Trophoblast cell (in vitro differentiated cells and primary cell): Measurements from ENCODE around the gene IKZF3.

Experiments used
- DNase-seq, 2 donors: peaks; one replicate each; pipeline ENCODE4 v3.0.0-alpha.2; 2016
- H2AFZ ChIP-seq: 2 replicates; pipeline ENCODE4 v1.6.1; 2013; ENCODE audit warnings: low read length, moderate library complexity, mild to moderate bottlenecking; ENCODE audit not compliant: insufficient read depth, poor library complexity
- H2AK5ac ChIP-seq: 2 replicates; pipeline ENCODE4 v1.6.1; 2013; ENCODE audit warnings: mild to moderate bottlenecking, low read length
- H2BK120ac ChIP-seq: 2 replicates; pipeline ENCODE4 v1.6.1; 2013; ENCODE audit warnings: low read length, mild to moderate bottlenecking, moderate library complexity; ENCODE audit not compliant: insufficient read depth, poor library complexity
- H2BK12ac ChIP-seq: 2 replicates; pipeline ENCODE4 v1.6.1; 2013; ENCODE audit warnings: mild to moderate bottlenecking, low read length, moderate library complexity
- H2BK5ac ChIP-seq: 2 replicates; pipeline ENCODE4 v1.6.1; 2013; ENCODE audit warnings: low read length, low read depth, moderate library complexity, mild to moderate bottlenecking; ENCODE audit not compliant: poor library complexity
- H3K14ac ChIP-seq: 2 replicates; pipeline ENCODE4 v1.6.1; 2013; ENCODE audit warnings: mild to moderate bottlenecking, low read length
- H3K18ac ChIP-seq: 2 replicates; pipeline ENCODE4 v1.6.1; 2013; ENCODE audit warnings: mild to moderate bottlenecking, low read length
- H3K23ac ChIP-seq: 2 replicates; pipeline ENCODE4 v1.6.1; 2013; ENCODE audit warnings: low read length
- H3K27ac ChIP-seq: 2 replicates; pipeline ENCODE4 v1.5.1; 2013; ENCODE audit warnings: low read depth, mild to moderate bottlenecking, inconsistent platforms, low read length, moderate library complexity
- H3K27me3 ChIP-seq: 2 replicates; pipeline ENCODE4 v1.6.1; 2013; ENCODE audit warnings: inconsistent platforms, mild to moderate bottlenecking, low read length, moderate library complexity; ENCODE audit not compliant: insufficient read depth
- H3K36me3 ChIP-seq, 2 experiments: 1 replicate in 1 of 2; 2 replicates in 1 of 2; pipeline ENCODE4 v1.6.1; 2013; ENCODE audit warnings: low read length in 2 of 2, mild to moderate bottlenecking in 2 of 2, moderate library complexity in 1 of 2; ENCODE audit not compliant: insufficient read depth in 2 of 2, control insufficient read depth in 1 of 2
- H3K4ac ChIP-seq: 2 replicates; pipeline ENCODE4 v1.6.1; 2013; ENCODE audit warnings: low read depth, mild to moderate bottlenecking, low read length, moderate library complexity
- H3K4me1 ChIP-seq, 2 experiments: 1 replicate in 1 of 2; 2 replicates in 1 of 2; pipeline ENCODE4 v1.6.1; 2013; ENCODE audit warnings: low read length in 2 of 2, mild to moderate bottlenecking in 2 of 2, moderate library complexity in 1 of 2; ENCODE audit not compliant: insufficient read depth in 2 of 2, control insufficient read depth in 1 of 2
- H3K4me2 ChIP-seq: 2 replicates; pipeline ENCODE4 v1.6.1; 2013; ENCODE audit warnings: inconsistent platforms, mild to moderate bottlenecking, low read length, moderate library complexity
- H3K4me3 ChIP-seq: 2 replicates; pipeline ENCODE4 v1.5.1; 2013; ENCODE audit warnings: mild to moderate bottlenecking, low read depth, low read length, inconsistent platforms
- H3K79me1 ChIP-seq: one replicate; pipeline ENCODE4 v1.6.1; 2013; ENCODE audit warnings: low read length
- H3K79me2 ChIP-seq: 2 replicates; pipeline ENCODE4 v1.6.1; 2013; ENCODE audit warnings: low read length, mild to moderate bottlenecking; ENCODE audit not compliant: control insufficient read depth, insufficient read depth, poor library complexity
- H3K9ac ChIP-seq: 2 replicates; pipeline ENCODE4 v1.6.1; 2013; ENCODE audit warnings: mild to moderate bottlenecking, low read length
- H3K9me3 ChIP-seq: 2 replicates; pipeline ENCODE4 v1.6.1; 2013; ENCODE audit warnings: low read depth, mild to moderate bottlenecking, control low read depth, inconsistent platforms, low read length; ENCODE audit not compliant: insufficient read depth
- H4K12ac ChIP-seq: 2 replicates; pipeline ENCODE4 v1.6.1; 2013; ENCODE audit warnings: low read depth, mild to moderate bottlenecking, low read length, moderate library complexity
- H4K8ac ChIP-seq: 2 replicates; pipeline ENCODE4 v1.6.1; 2013; ENCODE audit warnings: low read depth, mild to moderate bottlenecking, low read length, moderate library complexity
- H4K91ac ChIP-seq: one replicate; pipeline ENCODE4 v1.6.1; 2013; ENCODE audit warnings: low read depth, mild to moderate bottlenecking, low read length, moderate library complexity
- WGBS: extraction: QIAGEN DNeasy Blood & Tissue Kit; methylation state at CpG from one replicate; pipeline ENCODE4 v1.1.7; 2013; ENCODE audit warnings: missing lambda C conversion rate; ENCODE audit not compliant: insufficient read length, insufficient coverage; ENCODE audit errors: extremely low coverage; 5-methylcytosine and 5-hydroxymethylcytosine counted together

Gene IKZF3

GRCh38 chr17:39787743-39788484, 76.2 kb downstream of the IKZF3 start:
- WGBS = 100% methylated on average over 1 of the region's 8 CpGs
- no peak overlapping the region for H2BK12ac ChIP-seq
- no peak overlapping the region for H2BK120ac ChIP-seq
- H3K4ac ChIP-seq = no peak overlapping the region
- H2AK5ac ChIP-seq = no peak overlapping the region
- no peaks in the 10 kb centered on the region for H3K79me1 ChIP-seq
- DNase-seq = peak; percentile 97 to 98
- H4K12ac ChIP-seq = no peak overlapping the region
- H3K4me1 ChIP-seq = peaks cover 0 to 1% of the 10 kb centered on the region in 2 experiments
- H3K4me3 ChIP-seq = no peak overlapping the region
- no peak overlapping the region for H3K4me2 ChIP-seq
- H3K27ac ChIP-seq = no peak overlapping the region
- H4K91ac ChIP-seq = no peak overlapping the region
- no peaks in the 10 kb centered on the region for H3K79me2 ChIP-seq
- H2BK5ac ChIP-seq = no peak overlapping the region
- no peak overlapping the region for H3K18ac ChIP-seq
- H3K9me3 ChIP-seq = no peaks in the 10 kb centered on the region
- H3K9ac ChIP-seq = no peak overlapping the region
- H3K27me3 ChIP-seq = no peaks in the 10 kb centered on the region
- no peak overlapping the region for H4K8ac ChIP-seq
- no peak overlapping the region for H3K23ac ChIP-seq
- no peak overlapping the region for H2AFZ ChIP-seq
- H3K36me3 ChIP-seq = no peaks in the 10 kb centered on the region
- no peak overlapping the region for H3K14ac ChIP-seq

GRCh38 chr17:39787041-39787440, 77.1 kb downstream of the IKZF3 start:
- Histone ChIP-seq H3K79me1 (peaks cover 2% of the 10 kb centered on the region), H3K4me1 (peaks cover 0 to 6% of the 10 kb centered on the region in 2 experiments)

GRCh38 chr17:39782980-39783379, 81.1 kb downstream of the IKZF3 start:
- no CpG with 5 or more reads among the region's 1 CpG for WGBS
- Histone ChIP-seq H3K18ac (no peak overlapping the region), H2AFZ (no peak overlapping the region), H4K91ac (no peak overlapping the region), H3K4me3 (no peak overlapping the region), H3K9me3 (no peaks in the 10 kb centered on the region), H3K79me1 (peaks cover 2% of the 10 kb centered on the region), H3K14ac (no peak overlapping the region), H2BK12ac (no peak overlapping the region), H3K9ac (no peak overlapping the region), H3K27ac (no peak overlapping the region), H2AK5ac (no peak overlapping the region), H3K4me2 (no peak overlapping the region), H3K4ac (no peak overlapping the region), H2BK5ac (no peak overlapping the region), H3K27me3 (no peaks in the 10 kb centered on the region), H3K23ac (no peak overlapping the region), H3K79me2 (no peaks in the 10 kb centered on the region), H3K4me1 (peaks cover 0 to 7% of the 10 kb centered on the region in 2 experiments), H2BK120ac (no peak overlapping the region), H4K8ac (no peak overlapping the region), H4K12ac (no peak overlapping the region), H3K36me3 (no peaks in the 10 kb centered on the region)
- peak in 1 of 2 donors; percentile 68 for DNase-seq

More at GRCh38 chr17:39787041-39787440, 77.1 kb downstream of the IKZF3 start:
- Histone ChIP-seq H2BK120ac (no peak overlapping the region), H3K79me2 (no peaks in the 10 kb centered on the region), H2AFZ (no peak overlapping the region), H3K9me3 (no peaks in the 10 kb centered on the region), H3K23ac (no peak overlapping the region), H3K9ac (no peak overlapping the region), H4K91ac (no peak overlapping the region), H2BK12ac (no peak overlapping the region), H2BK5ac (no peak overlapping the region), H4K8ac (no peak overlapping the region), H3K4me2 (no peak overlapping the region), H3K18ac (no peak overlapping the region), H3K27me3 (no peaks in the 10 kb centered on the region), H3K14ac (no peak overlapping the region), H3K36me3 (no peaks in the 10 kb centered on the region), H4K12ac (no peak overlapping the region), H3K4ac (no peak overlapping the region), H3K4me3 (no peak overlapping the region), H2AK5ac (no peak overlapping the region), H3K27ac (no peak overlapping the region)
- no peak for DNase-seq

- WGBS = no CpG with 5 or more reads among the region's 4 CpGs
Observed at GRCh38 chr17:39782481-39782880, 81.6 kb downstream of the IKZF3 start.

More at GRCh38 chr17:39782481-39782880, 81.6 kb downstream of the IKZF3 start:
- Histone ChIP-seq H4K12ac (no peak overlapping the region), H2AK5ac (no peak overlapping the region), H3K4ac (no peak overlapping the region), H2BK5ac (no peak overlapping the region), H2AFZ (no peak overlapping the region), H3K18ac (no peak overlapping the region), H4K8ac (no peak overlapping the region), H3K27me3 (no peaks in the 10 kb centered on the region), H3K79me1 (peaks cover 2% of the 10 kb centered on the region), H3K14ac (no peak overlapping the region), H2BK120ac (no peak overlapping the region), H3K9me3 (no peaks in the 10 kb centered on the region), H3K4me3 (no peak overlapping the region), H3K4me1 (peaks cover 0 to 7% of the 10 kb centered on the region in 2 experiments), H2BK12ac (no peak overlapping the region), H3K79me2 (no peaks in the 10 kb centered on the region), H3K4me2 (peak overlapping the region; percentile 52), H3K9ac (no peak overlapping the region), H3K36me3 (no peaks in the 10 kb centered on the region), H3K27ac (peak overlapping the region; percentile 15), H3K23ac (no peak overlapping the region), H4K91ac (no peak overlapping the region)
- DNase-seq = peak; percentile 74 to 98
